Ovary (tissue), 9 donors: Measurements from ENCODE around the gene KCNB1. TPM values are rescaled to one million over a fixed set of nuclear protein-coding genes. Genes with fewer than 3 reads are reported as not detected.

ENCODE experiments used
- DNase-seq, 5 donors: peaks; one replicate each; pipeline ENCODE4 v3.0.0-alpha.2; 2019 to 2020
- H3K27ac ChIP-seq, 2 donors: fragments of 200-600 bp; one replicate each; pipeline versions ENCODE4 v1.5.1 to v1.8.0; 2019 to 2022
- H3K27me3 ChIP-seq: fragments of 200-600 bp; one replicate; pipeline ENCODE4 v1.8.0; 2022
- H3K36me3 ChIP-seq: fragments of 200-600 bp; sonication (generic); one replicate; pipeline ENCODE4 v1.5.1; 2019
- H3K4me1 ChIP-seq: one replicate; pipeline ENCODE4 v1.8.1; 2013; ENCODE audit warnings: mild to moderate bottlenecking, moderate library complexity; ENCODE audit not compliant: insufficient read depth
- H3K4me3 ChIP-seq: fragments of 200-600 bp; sonication (generic); one replicate; pipeline ENCODE4 v1.5.1; 2017
- H3K9me3 ChIP-seq, 2 donors: fragments of 200-600 bp in 1 of 2; sonication (generic) in 1 of 2; one replicate each; pipeline versions ENCODE4 v1.5.1 to v1.8.1; 2013 to 2019; ENCODE audit warnings: mild to moderate bottlenecking in 1 of 2, moderate library complexity in 1 of 2
- EP300 ChIP-seq: sonication (generic); formaldehyde crosslinking; IDR thresholded peaks from one replicate; pipeline ENCODE4 v1.6.1; 2017; ENCODE audit warnings: antibody characterized with exemption
- POLR2A ChIP-seq: fragments of 450-650 bp; IDR thresholded peaks from one replicate; pipeline ENCODE4 v1.6.1; 2017; ENCODE audit warnings: antibody characterized with exemption, mild to moderate bottlenecking, moderate library complexity
- WGBS, 3 donors: extraction: QIAGEN DNeasy Blood & Tissue Kit in 1 of 3; methylation state at CpG; one replicate each; pipeline versions ENCODE4 v1.1.5 to v1.1.7; 2013 to 2017; 5-methylcytosine and 5-hydroxymethylcytosine counted together
- intact Hi-C, 4 donors: fragments of 100-400 bp; cut with DNase I; formaldehyde crosslinking; loops; one replicate each; pipeline versions ENCODE4 v1.11.0 to v1.15.1; 2022 to 2023
- polyA plus RNA-seq, 2 donors: library from polyadenylated mRNA; stranded (reverse); fragments of 200-250 nt in 1 of 2; fragments of 350-450 nt in 1 of 2; fragmentation: Illumina TruSeq in 1 of 2; extraction: RNeasy Lipid Tissue Mini Kit (QIAGEN cat#74804) in 1 of 2; gene quantifications; one replicate each; pipeline ENCODE4 v1.2.3, GENCODE V29; 2013 to 2014
- total RNA-seq, 7 donors: library from RNA; depleted of rRNA in 2 of 7; stranded (reverse); fragments of >200 nt in 2 of 7; fragmentation: NEBNext Ultra II Directional in 3 of 7; extraction: Animal tissue kit (Norgen Biotek cat#: 25700) in 3 of 7; gene quantifications; one replicate each; pipeline versions ENCODE4 v1.1.0 to v1.2.4, GENCODE V29; 2016 to 2023
- TF ChIP-seq, protein P1 (sequence below), 3 donors: fragments of 450-650 bp in 2 of 3; fragments of 200-600 bp in 1 of 3; IDR thresholded peaks; one replicate each; pipeline versions ENCODE4 v1.5.1 to v1.8.0; 2016 to 2022; ENCODE audit warnings: antibody characterized with exemption in 3 of 3, mild to moderate bottlenecking in 1 of 3
- donor health status: DM: no; HTN: no; CAD: no; lungs with moderate emphysema.
- donor health status: DM: no; HTN: no; CAD: no.
- donor health status: Bipolar disorder and iron deficiency.
- donor health status: DM: yes; HTN: yes; CAD: no.
- donor health status: DM: no; HTN: no; CAD: no.
- donor health status: DM: yes; HTN: yes; CAD: no.

KCNB1 gene
- total and polyA plus RNA-seq, 9 donors = 0.12 to 5.4 (median 1.3) TPM

GRCh38 chr20:49409302-49409974 is 73.0 kb downstream of the KCNB1 start:
- no peak overlapping the region for H3K27ac ChIP-seq
- no peak for DNase-seq
- no peak overlapping the region for H3K4me3 ChIP-seq
- no peaks in the 10 kb centered on the region for H3K9me3 ChIP-seq
- H3K36me3 ChIP-seq = no peaks in the 10 kb centered on the region
- no peak for TF ChIP-seq EP300
- TF ChIP-seq, protein P1, sequence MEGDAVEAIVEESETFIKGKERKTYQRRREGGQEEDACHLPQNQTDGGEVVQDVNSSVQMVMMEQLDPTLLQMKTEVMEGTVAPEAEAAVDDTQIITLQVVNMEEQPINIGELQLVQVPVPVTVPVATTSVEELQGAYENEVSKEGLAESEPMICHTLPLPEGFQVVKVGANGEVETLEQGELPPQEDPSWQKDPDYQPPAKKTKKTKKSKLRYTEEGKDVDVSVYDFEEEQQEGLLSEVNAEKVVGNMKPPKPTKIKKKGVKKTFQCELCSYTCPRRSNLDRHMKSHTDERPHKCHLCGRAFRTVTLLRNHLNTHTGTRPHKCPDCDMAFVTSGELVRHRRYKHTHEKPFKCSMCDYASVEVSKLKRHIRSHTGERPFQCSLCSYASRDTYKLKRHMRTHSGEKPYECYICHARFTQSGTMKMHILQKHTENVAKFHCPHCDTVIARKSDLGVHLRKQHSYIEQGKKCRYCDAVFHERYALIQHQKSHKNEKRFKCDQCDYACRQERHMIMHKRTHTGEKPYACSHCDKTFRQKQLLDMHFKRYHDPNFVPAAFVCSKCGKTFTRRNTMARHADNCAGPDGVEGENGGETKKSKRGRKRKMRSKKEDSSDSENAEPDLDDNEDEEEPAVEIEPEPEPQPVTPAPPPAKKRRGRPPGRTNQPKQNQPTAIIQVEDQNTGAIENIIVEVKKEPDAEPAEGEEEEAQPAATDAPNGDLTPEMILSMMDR (IDR thresholded peaks at IDR 0.05) = no peak
- no peak for TF ChIP-seq POLR2A
- intact Hi-C loops = no loop called here
- WGBS, 3 donors = 92 to 93% (median 92%) methylated on average over 13 of the region's 13 CpGs
- H3K4me1 ChIP-seq = no peaks in the 10 kb centered on the region
- no peaks in the 10 kb centered on the region for H3K27me3 ChIP-seq

DNA sequence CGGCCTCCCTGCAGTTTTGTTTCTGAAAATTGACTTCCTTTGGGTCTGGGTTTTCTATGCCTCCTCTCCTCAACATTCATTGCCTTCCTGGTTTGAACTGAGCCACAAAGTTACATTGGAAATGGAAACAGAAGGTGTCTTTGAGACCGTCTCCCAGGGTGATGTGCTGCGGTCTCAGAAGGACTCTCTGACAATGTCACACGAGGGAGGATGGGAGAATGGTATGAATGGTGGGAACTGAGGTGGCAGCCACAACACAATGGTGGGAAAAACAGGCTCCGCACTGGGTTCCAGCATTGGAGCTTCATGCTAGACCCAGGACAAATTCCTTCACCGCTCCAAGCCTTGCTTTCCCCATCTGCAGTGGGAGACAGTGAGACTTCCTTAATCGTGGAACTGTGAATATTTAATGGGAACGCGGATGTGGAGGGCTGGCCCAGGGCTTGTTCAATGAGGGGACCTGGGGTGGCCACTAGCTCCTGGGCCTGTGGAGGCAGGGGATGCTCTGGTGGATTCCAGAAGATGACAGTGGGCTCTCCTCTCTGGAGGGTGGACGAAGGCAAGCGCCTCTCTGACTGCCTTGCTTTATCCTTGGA is 73.9 kb downstream of the KCNB1 start:
- H3K4me1 ChIP-seq = no peaks in the 10 kb centered on the region
- intact Hi-C loops = no loop called here
- H3K27ac ChIP-seq = no peak overlapping the region
- H3K4me3 ChIP-seq = no peak overlapping the region
- no peaks in the 10 kb centered on the region for H3K9me3 ChIP-seq
- no peaks in the 10 kb centered on the region for H3K36me3 ChIP-seq
- no peaks in the 10 kb centered on the region for H3K27me3 ChIP-seq
- no peak for DNase-seq
- TF ChIP-seq POLR2A (no peak), EP300 (no peak)
- TF ChIP-seq, protein P1 (IDR thresholded peaks at IDR 0.05) = no peak
- 93 to 95% (median 93%) methylated on average over 11 of the region's 11 CpGs for WGBS, 3 donors

GRCh38 chr20:49406666-49407065 is 75.8 kb downstream of the KCNB1 start:
- H3K27ac ChIP-seq = no peak overlapping the region
- H3K9me3 ChIP-seq = no peaks in the 10 kb centered on the region
- no peak overlapping the region for H3K4me3 ChIP-seq
- H3K36me3 ChIP-seq = no peaks in the 10 kb centered on the region
- 83 to 88% (median 83%) methylated on average over 9 of the region's 9 CpGs for WGBS, 3 donors
- no peak for DNase-seq
- TF ChIP-seq EP300 (no peak), POLR2A (no peak)
- TF ChIP-seq, protein P1 (IDR thresholded peaks at IDR 0.05) = no peak
- intact Hi-C loops = no loop called here
- no peaks in the 10 kb centered on the region for H3K27me3 ChIP-seq
- H3K4me1 ChIP-seq = no peaks in the 10 kb centered on the region

GRCh38 chr20:49405696-49406095 is 76.8 kb downstream of the KCNB1 start:
- TF ChIP-seq, protein P1 (IDR thresholded peaks at IDR 0.05) = no peak
- TF ChIP-seq POLR2A (no peak), EP300 (no peak)
- no peaks in the 10 kb centered on the region for H3K36me3 ChIP-seq
- H3K4me1 ChIP-seq = no peaks in the 10 kb centered on the region
- H3K4me3 ChIP-seq = no peak overlapping the region
- no peak overlapping the region for H3K27ac ChIP-seq
- WGBS, 3 donors = 80 to 93% (median 86%) methylated on average over 5 of the region's 5 CpGs
- intact Hi-C loops = no loop called here
- DNase-seq = no peak
- no peaks in the 10 kb centered on the region for H3K27me3 ChIP-seq
- no peaks in the 10 kb centered on the region for H3K9me3 ChIP-seq
